ENCODE measurements around the gene SPATA31E1.
"Not testable (repeated sequence)": the region's sequence is repeated elsewhere in the genome, so short reads cannot be mapped to it uniquely, and the experiment has no call there.

GRCh38 chr9:87902371-87902770 is 19.7 kb downstream of the SPATA31E1 start:
- TF ChIP-seq CTCF (IDR thresholded peaks at IDR 0.05); EZH2 (IDR thresholded peaks at IDR 0.05; ENCODE audit: borderline replicate concordance, insufficient read depth, low read depth, low read length, poor library complexity, severe bottlenecking): not testable (repeated sequence)

All from B cell (primary cell).